Sigmoid colon (tissue), 4 donors: ENCODE results near the gene P2RY8.

ENCODE experiments used
- CTCF ChIP-seq, 4 experiments: fragments of 450-650 bp in 3 of 4; fragments of 200-600 bp in 1 of 4; IDR thresholded peaks; one replicate each; pipeline ENCODE4 v1.5.1; 2016 to 2019; ENCODE audit warnings: antibody characterized with exemption in 4 of 4, mild to moderate bottlenecking in 3 of 4, moderate library complexity in 2 of 4
- EP300 ChIP-seq, 4 donors: sonication (generic); formaldehyde crosslinking; IDR thresholded peaks; one replicate each; pipeline ENCODE4 v1.6.1; 2017; ENCODE audit warnings: antibody characterized with exemption in 4 of 4
- POLR2A ChIP-seq, 2 donors: fragments of 450-650 bp; IDR thresholded peaks; one replicate each; pipeline ENCODE4 v1.6.1; 2016; ENCODE audit warnings: antibody characterized with exemption in 2 of 2, mild to moderate bottlenecking in 2 of 2, moderate library complexity in 2 of 2
- POLR2AphosphoS5 ChIP-seq, 4 donors: sonication (generic); formaldehyde crosslinking; IDR thresholded peaks; one replicate each; pipeline ENCODE4 v1.6.1; 2017; ENCODE audit warnings: antibody characterized with exemption in 4 of 4

GRCh38 chrX:1484638-1485019 is 52.4 kb downstream of the P2RY8 start:
- TF ChIP-seq CTCF (IDR thresholded peaks at IDR 0.05) (no peak), POLR2AphosphoS5 (IDR thresholded peaks at IDR 0.05) (no peak), EP300 (IDR thresholded peaks at IDR 0.05) (no peak), POLR2A (IDR thresholded peaks at IDR 0.05) (no peak)
